GM12864 (cell line): ENCODE results near the gene CLIC5.

Experiments used
- DNase-seq: peaks from one replicate; pipeline ENCODE4 v3.0.0-alpha.2; 2011; ENCODE audit warnings: low read depth
- H3K4me3 ChIP-seq: 2 replicates; pipeline ENCODE4 v1.5.1; 2011; ENCODE audit warnings: mild to moderate bottlenecking, low read depth, low read length, control low read depth
- CTCF ChIP-seq: IDR thresholded peaks from 2 replicates; pipeline ENCODE4 v1.5.1; 2011; ENCODE audit warnings: low read depth, mild to moderate bottlenecking, moderate library complexity, low read length, control low read depth, inconsistent platforms; ENCODE audit errors: missing control alignments

CLIC5 gene

GRCh38 chr6:46056906-46057529 is 41.4 kb upstream of the CLIC5 start:
- no peak overlapping the region for H3K4me3 ChIP-seq
- DNase-seq: no peak
- TF ChIP-seq CTCF: no peak

GRCh38 chr6:46054516-46054915 is 38.9 kb upstream of the CLIC5 start:
- TF ChIP-seq CTCF: no peak
- no peak overlapping the region for H3K4me3 ChIP-seq
- no peak for DNase-seq

- no peak overlapping the region for H3K4me3 ChIP-seq
- no peak for TF ChIP-seq CTCF
- DNase-seq: no peak
These were observed 37.6 kb upstream of the CLIC5 start for GRCh38 chr6:46053039-46053933.

GRCh38 chr6:46052479-46052878 is 36.8 kb upstream of the CLIC5 start:
- H3K4me3 ChIP-seq: no peak overlapping the region
- DNase-seq: no peak
- no peak for TF ChIP-seq CTCF

GRCh38 chr6:46051962-46052361 is 36.3 kb upstream of the CLIC5 start:
- no peak for TF ChIP-seq CTCF
- no peak overlapping the region for H3K4me3 ChIP-seq
- no peak for DNase-seq

GRCh38 chr6:46050845-46051405 is 35.3 kb upstream of the CLIC5 start:
- no peak for TF ChIP-seq CTCF
- DNase-seq: no peak
- no peak overlapping the region for H3K4me3 ChIP-seq
